DND-41 (cell line): ENCODE results near the gene NLGN1.

ENCODE experiments used
- CTCF ChIP-seq: IDR thresholded peaks from 2 replicates; pipeline ENCODE4 v1.5.1; 2012; ENCODE audit warnings: borderline replicate concordance, low read length, moderate library complexity, mild to moderate bottlenecking; ENCODE audit not compliant: poor library complexity, severe bottlenecking; ENCODE audit errors: extremely low read depth
- EZH2 ChIP-seq: IDR thresholded peaks from 3 replicates; pipeline ENCODE4 v1.6.1; 2012; ENCODE audit warnings: borderline replicate concordance, low read depth, mild to moderate bottlenecking, moderate library complexity, low read length, inconsistent platforms; ENCODE audit not compliant: severe bottlenecking

- TF ChIP-seq EZH2: no peak
- TF ChIP-seq CTCF: no peak
Observed at GRCh38 chr3:174170248-174170647, 772.7 kb downstream of the NLGN1 start.
